IMR-90 (cell line): ENCODE results near the gene IGFBP5. TPM values are rescaled to one million over a fixed set of nuclear protein-coding genes. Genes with fewer than 3 reads are reported as not detected.

Source experiments
- ATAC-seq: fragments of 200-7000 bp; cut with Tn5 transposase; 2 replicates; pipeline ENCODE4 v1.9.1; 2020; ENCODE audit warnings: low read depth, mild to moderate bottlenecking, moderate library complexity
- BruUV-seq: library from RNA; stranded (reverse); fragments of 400-500 nt; replicated peaks from 2 replicates; lab custom pipeline; 2021; lab: Mats Ljungman, UMichigan
- CTCF ChIA-PET: fragments of 300-600 bp; formaldehyde crosslinking; extraction: SDS; loops from one replicate; lab custom pipeline; 2021; ENCODE audit warnings: antibody characterized with exemption; lab: Yijun Ruan, JAX
- POLR2A ChIA-PET: fragments of 300-600 bp; sonication (Branson Sonifier 250); formaldehyde crosslinking; loops from one replicate; lab custom pipeline; 2022; ENCODE audit warnings: antibody characterized with exemption; ENCODE audit not compliant: unreplicated experiment; lab: Charles Lee
- DNase-seq: peaks from one replicate; pipeline ENCODE4 v3.0.0; 2013
- H2AFZ ChIP-seq: replicated peaks from 2 replicates; pipeline ENCODE3; 2013; ENCODE audit warnings: low read length, mild to moderate bottlenecking; ENCODE audit not compliant: poor library complexity
- H2AK5ac ChIP-seq: 2 replicates; pipeline ENCODE4 v1.6.1; 2013; ENCODE audit warnings: low read depth, low read length, inconsistent platforms
- H2AK9ac ChIP-seq: replicated peaks from 2 replicates; pipeline ENCODE3; 2013; ENCODE audit warnings: mild to moderate bottlenecking, low read depth, low read length, moderate library complexity; ENCODE audit not compliant: poor library complexity
- H2BK120ac ChIP-seq: 2 replicates; pipeline ENCODE4 v1.6.1; 2013; ENCODE audit warnings: low read depth, low read length, inconsistent platforms
- H2BK15ac ChIP-seq: 3 replicates; pipeline ENCODE4 v1.6.1; 2013; ENCODE audit warnings: low read depth, low read length, inconsistent platforms
- H2BK20ac ChIP-seq: 2 replicates; pipeline ENCODE4 v1.6.1; 2013; ENCODE audit warnings: low read depth, mild to moderate bottlenecking, inconsistent platforms, low read length, moderate library complexity
- H2BK5ac ChIP-seq: 2 replicates; pipeline ENCODE4 v1.6.1; 2013; ENCODE audit warnings: mild to moderate bottlenecking, low read depth, low read length, inconsistent platforms; ENCODE audit not compliant: poor library complexity, severe bottlenecking
- H3K14ac ChIP-seq: replicated peaks from 2 replicates; pipeline ENCODE4 v1.6.1; 2013; ENCODE audit warnings: low read depth, low read length, inconsistent platforms
- H3K18ac ChIP-seq: 2 replicates; pipeline ENCODE4 v1.6.1; 2013; ENCODE audit warnings: low read depth, low read length, control low read depth
- H3K23ac ChIP-seq: 2 replicates; pipeline ENCODE4 v1.6.1; 2013; ENCODE audit warnings: low read depth, low read length, inconsistent platforms
- H3K27ac ChIP-seq: 2 replicates; pipeline ENCODE4 v1.5.1; 2013; ENCODE audit warnings: mild to moderate bottlenecking, control low read depth, low read length; ENCODE audit not compliant: insufficient read depth
- H3K27me3 ChIP-seq: 2 replicates; pipeline ENCODE4 v1.6.1; 2013; ENCODE audit warnings: low read length; ENCODE audit not compliant: control insufficient read depth, insufficient read depth
- H3K36me3 ChIP-seq: 2 replicates; pipeline ENCODE4 v1.6.1; 2013; ENCODE audit warnings: low read length, mixed read lengths; ENCODE audit not compliant: control insufficient read depth, insufficient read depth
- H3K4ac ChIP-seq: 2 replicates; pipeline ENCODE4 v1.6.1; 2013; ENCODE audit warnings: low read depth, low read length, inconsistent platforms
- H3K4me1 ChIP-seq: 2 replicates; pipeline ENCODE4 v1.6.1; 2013; ENCODE audit warnings: low read length, mixed read lengths; ENCODE audit not compliant: control insufficient read depth, insufficient read depth
- H3K4me2 ChIP-seq: 2 replicates; pipeline ENCODE4 v1.6.1; 2013; ENCODE audit warnings: low read depth, mild to moderate bottlenecking, control low read depth, low read length, moderate library complexity
- H3K4me3 ChIP-seq: 2 replicates; pipeline ENCODE4 v1.5.1; 2013; ENCODE audit warnings: low read depth, mild to moderate bottlenecking, control low read depth, low read length, moderate library complexity; ENCODE audit not compliant: insufficient read depth
- H3K56ac ChIP-seq: 2 replicates; pipeline ENCODE4 v1.6.1; 2013; ENCODE audit warnings: low read length, inconsistent platforms; ENCODE audit not compliant: insufficient read depth; ENCODE audit errors: extremely low read depth
- H3K79me1 ChIP-seq, 2 experiments: 2 replicates each; pipeline ENCODE4 v1.6.1; 2013; ENCODE audit warnings: low read length in 2 of 2, inconsistent platforms in 1 of 2, low read depth in 1 of 2
- H3K9ac ChIP-seq: 2 replicates; pipeline ENCODE4 v1.6.1; 2013; ENCODE audit warnings: low read depth, low read length, control low read depth
- H3K9me1 ChIP-seq: 2 replicates; pipeline ENCODE4 v1.6.1; 2013; ENCODE audit warnings: low read length, inconsistent platforms; ENCODE audit not compliant: insufficient read depth
- H3K9me3 ChIP-seq: 2 replicates; pipeline ENCODE4 v1.6.1; 2013; ENCODE audit warnings: low read length; ENCODE audit not compliant: control insufficient read depth, insufficient read depth
- H4K20me1 ChIP-seq: 2 replicates; pipeline ENCODE4 v1.6.1; 2013; ENCODE audit warnings: low read length, inconsistent platforms; ENCODE audit not compliant: insufficient read depth
- H4K5ac ChIP-seq: 2 replicates; pipeline ENCODE4 v1.6.1; 2013; ENCODE audit warnings: mild to moderate bottlenecking, low read depth, low read length, control low read depth
- H4K8ac ChIP-seq, 2 experiments: 2 replicates each; pipeline ENCODE4 v1.6.1; 2013; ENCODE audit warnings: low read depth in 2 of 2, low read length in 2 of 2, control low read depth in 1 of 2, inconsistent platforms in 1 of 2
- H4K91ac ChIP-seq: 2 replicates; pipeline ENCODE4 v1.6.1; 2013; ENCODE audit warnings: low read depth, low read length, inconsistent platforms; ENCODE audit not compliant: insufficient read depth
- CHD1 ChIP-seq: IDR thresholded peaks from 2 replicates; pipeline ENCODE4 v1.6.1; 2012; ENCODE audit warnings: low read depth, low read length, improper control_type of control experiment
- FOS ChIP-seq: fragments of 150-350 bp; IDR thresholded peaks from 2 replicates; pipeline ENCODE4 v1.6.1; 2016; ENCODE audit warnings: low read depth, low read length
- MXI1 ChIP-seq: IDR thresholded peaks from 2 replicates; pipeline ENCODE4 v1.6.1; 2012; ENCODE audit warnings: low read depth, mild to moderate bottlenecking, low read length, moderate library complexity, borderline replicate concordance
- NFE2L2 ChIP-seq: fragments of 150-350 bp; IDR thresholded peaks from 2 replicates; pipeline ENCODE4 v1.6.1; 2016; ENCODE audit warnings: low read depth, mild to moderate bottlenecking, low read length
- POLR2A ChIP-seq: IDR thresholded peaks from 2 replicates; pipeline ENCODE4 v1.6.1; 2012; ENCODE audit warnings: mild to moderate bottlenecking, low read depth, low read length
- RCOR1 ChIP-seq: IDR thresholded peaks from 2 replicates; pipeline ENCODE4 v1.6.1; 2012; ENCODE audit warnings: mild to moderate bottlenecking, low read length, improper control_type of control experiment; ENCODE audit not compliant: insufficient replicate concordance
- SMC3 ChIP-seq: fragments of 150-350 bp; IDR thresholded peaks from 2 replicates; pipeline ENCODE4 v1.6.1; 2016; ENCODE audit warnings: low read depth, mild to moderate bottlenecking, antibody characterized with exemption, low read length, moderate library complexity
- WGBS, 2 experiments: methylation state at CpG; one replicate each; pipeline versions ENCODE4 v1.1.5 to v1.1.7; 2013; ENCODE audit warnings: missing lambda C conversion rate in 2 of 2; ENCODE audit not compliant: insufficient read length in 1 of 2; ENCODE audit errors: extremely low coverage in 2 of 2; 5-methylcytosine and 5-hydroxymethylcytosine counted together
- dilution Hi-C: fragments of 300-500 bp; cut with HindIII; formaldehyde crosslinking; loops from one replicate; pipeline ENCODE4 v1.14.3; 2018; ENCODE audit warnings: low sequenced_read_pairs; ENCODE audit not compliant: unreplicated experiment
- in situ Hi-C: fragments of 300-500 bp; cut with MboI; formaldehyde crosslinking; loops from 3 replicates; pipeline ENCODE4 v1.14.3; 2019; ENCODE audit warnings: low sequenced_read_pairs, inconsistent platforms, mixed read lengths
- intact Hi-C: fragments of 100-400 bp; cut with micrococcal nuclease; formaldehyde crosslinking; loops from 2 replicates; pipeline ENCODE4 v1.10.0; 2022
- polyA plus RNA-seq, 3 experiments: library from polyadenylated mRNA; depleted of rRNA; stranded (reverse); fragments of >200 nt; gene quantifications; 2 replicates each; pipeline ENCODE4 v1.2.3, GENCODE V29; 2012; ENCODE audit warnings: low replicate concordance in 1 of 3
- total RNA-seq: library from RNA; depleted of rRNA; stranded (reverse); fragments of >200 nt; gene quantifications from 2 replicates; pipeline ENCODE4 v1.2.3, GENCODE V29; 2012

The IGFBP5 gene
- total and polyA plus RNA-seq, 2 of the 4 experiments (the other 2 are of a cell fraction): 392 to 1,339 TPM

GRCh38 chr2:216696321-216696720 lies 972 bp upstream of the IGFBP5 start:
- H3K56ac ChIP-seq: peak overlapping the region; percentile 73
- peak overlapping the region; percentile 88 for H2BK15ac ChIP-seq
- no peaks in the 10 kb centered on the region for H3K27me3 ChIP-seq
- H2BK20ac ChIP-seq: peak overlapping the region; percentile 99
- H4K91ac ChIP-seq: peak overlapping the region; percentile 96
- peak overlapping the region; percentile 20 for H2AK9ac ChIP-seq
- peak overlapping the region; percentile 97 for H2BK120ac ChIP-seq
- intact Hi-C loops (loop anchor here (2.0 to 10.0 kb wide), 7 partner anchors 296 to 1061 kb away; no protein-coding TSS in a partner anchor), dilution Hi-C loops (loop anchor here (25.0 kb wide), 2 partner anchors 466 to 816 kb away; no protein-coding TSS in a partner anchor), in situ Hi-C loops (loop anchor here (10.0 kb wide), 3 partner anchors 358 to 588 kb away; no protein-coding TSS in a partner anchor)
- H3K4me2 ChIP-seq: peak overlapping the region; percentile 53
- no peak overlapping the region for H3K4me3 ChIP-seq
- H2BK5ac ChIP-seq: peak overlapping the region; percentile 70
- peak overlapping the region; percentile 97 for H4K5ac ChIP-seq
- no peaks in the 10 kb centered on the region for H3K9me3 ChIP-seq
- peak overlapping the region; percentile 94 for H3K14ac ChIP-seq
- no CpG with 5 or more reads among the region's 1 CpG for WGBS, 2 experiments
- DNase-seq (no peak), ATAC-seq (no peak)
- H3K18ac ChIP-seq: peak overlapping the region; percentile 98
- TF ChIP-seq SMC3 (no peak), FOS (no peak), NFE2L2 (no peak), CHD1 (no peak), MXI1 (no peak), POLR2A (no peak), RCOR1 (no peak)
- no TSS peak for BruUV-seq
- no peak overlapping the region for H2AFZ ChIP-seq
- peak overlapping the region; percentile 82 for H3K23ac ChIP-seq
- H3K79me1 ChIP-seq: peaks cover 5 to 36% of the 10 kb centered on the region in 2 experiments; a peak in 3 of 4 replicates
- peak overlapping the region; percentile 97 for H2AK5ac ChIP-seq
- peak overlapping the region; percentile 62 to 89 for H4K8ac ChIP-seq
- peaks cover 6% of the 10 kb centered on the region; the same call in 1 of the 2 replicates for H3K9me1 ChIP-seq
- ChIA-PET POLR2A (interaction anchor here (1.1 to 2.1 kb wide), 5 partner anchors 409 to 1017 kb away, joined by 3 to 13 read pairs (median 9); no protein-coding TSS in a partner anchor), CTCF (interaction anchor here (1.0 to 1.8 kb wide), 3 partner anchors 14 to 350 kb away, joined by 3 to 4 read pairs (median 3); no protein-coding TSS in a partner anchor)
- H3K36me3 ChIP-seq: peaks cover 26% of the 10 kb centered on the region
- H3K9ac ChIP-seq: peak overlapping the region; percentile 77
- H4K20me1 ChIP-seq: peaks cover 39% of the 10 kb centered on the region
- H3K4ac ChIP-seq: peak overlapping the region; percentile 96
- H3K4me1 ChIP-seq: peaks cover 26% of the 10 kb centered on the region
- H3K27ac ChIP-seq: peak overlapping the region; percentile 94
